GM21576 (cell line): ENCODE measurements around the gene PRODH.
"Not testable (repeated sequence)": the region's sequence is repeated elsewhere in the genome, so short reads cannot be mapped to it uniquely, and the experiment has no call there.

Experiments
- ATAC-seq: cut with Tn5 transposase; IDR thresholded peaks from one replicate; pipeline ENCODE4 v1.9.1; 2021; ENCODE audit warnings: mild to moderate bottlenecking, moderate library complexity; ENCODE audit not compliant: unreplicated experiment

Gene PRODH

DNA sequence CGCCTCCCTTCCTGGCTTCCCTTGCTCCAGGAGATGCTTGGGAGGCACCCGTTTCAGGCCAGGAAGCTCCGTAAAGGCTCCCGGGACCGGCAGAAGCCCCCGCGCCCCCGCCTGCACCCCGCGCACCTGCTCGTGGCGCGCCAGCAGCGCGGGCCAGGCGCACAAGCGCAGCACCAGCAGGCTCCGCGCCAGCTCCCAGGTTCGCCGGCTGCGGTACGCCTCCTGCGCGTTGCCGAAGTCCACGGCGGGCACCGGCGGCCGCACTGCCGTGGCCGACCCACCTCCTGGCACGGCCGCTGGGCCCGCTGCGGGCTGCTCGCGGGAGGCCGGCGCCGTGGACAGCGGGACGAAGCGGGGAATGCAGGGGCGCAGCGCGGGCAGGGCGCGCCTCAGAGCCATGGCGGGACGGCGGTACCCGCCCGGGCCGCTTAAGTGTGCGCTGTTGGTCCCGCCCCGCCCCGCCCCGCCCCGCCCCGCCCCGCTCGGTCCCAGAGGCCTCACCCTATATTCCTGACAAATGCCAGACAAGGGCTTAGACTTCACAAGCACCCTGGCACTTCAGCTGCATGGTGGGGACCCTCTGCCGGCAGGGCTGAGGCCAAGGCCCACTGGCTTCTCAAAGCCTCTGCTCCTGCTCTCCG is at the start of gene PRODH:
PRODH (minus strand) TSS at position 405 of the 641 bp plus-strand sequence; CDS start at position 399, 6 bp downstream.
- ATAC-seq, result no peak

- no peak for ATAC-seq
Observed at GRCh38 chr22:18985780-18986179, 49.7 kb upstream of the PRODH start.

- ATAC-seq, result no peak
Observed at GRCh38 chr22:18984564-18984963, 48.5 kb upstream of the PRODH start.

- ATAC-seq, result no peak
Observed at GRCh38 chr22:18983120-18983651, 47.1 kb upstream of the PRODH start.

DNA sequence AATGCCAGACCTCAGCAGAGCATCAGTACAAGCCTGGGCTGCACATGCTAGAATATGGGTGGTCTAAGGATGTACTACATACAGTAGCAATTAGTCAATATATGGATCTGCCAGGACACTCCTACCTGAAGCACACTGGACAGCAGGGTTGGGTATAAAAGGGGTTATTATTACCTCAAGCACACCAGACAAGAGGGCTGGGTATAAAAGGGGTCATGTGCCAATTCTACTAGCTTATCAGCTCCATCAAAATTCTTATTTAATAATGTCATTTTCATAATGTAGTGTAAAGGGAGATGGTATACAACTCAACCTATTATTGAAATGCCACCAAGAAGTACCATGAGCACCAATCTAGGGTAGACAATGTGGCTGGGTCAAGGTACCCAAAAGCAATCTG is 44.7 kb upstream of the PRODH start:
- ATAC-seq, result no peak

GRCh38 chr22:18979957-18980356 is 43.9 kb upstream of the PRODH start:
- ATAC-seq, result no peak

DNA sequence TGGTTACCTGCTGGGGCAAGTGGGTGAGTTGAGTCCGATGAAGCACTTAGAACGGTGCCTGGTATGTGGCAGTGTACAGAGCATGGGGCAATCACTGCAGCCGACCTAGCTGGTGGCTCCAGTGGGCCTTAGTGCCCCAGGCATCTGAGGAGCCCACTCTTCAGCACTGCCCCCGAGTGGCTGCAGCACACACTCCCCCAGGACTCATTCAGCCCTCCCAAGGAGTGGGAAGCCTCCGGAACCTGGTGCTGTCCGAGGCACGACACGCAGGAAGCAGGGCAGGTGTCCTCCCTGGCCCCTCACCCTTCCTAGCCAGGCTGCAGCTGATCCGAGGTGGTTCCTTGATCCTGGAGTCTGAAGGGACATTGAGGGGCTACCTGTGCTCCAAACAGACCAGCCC is 42.4 kb upstream of the PRODH start:
- no peak for ATAC-seq

DNA sequence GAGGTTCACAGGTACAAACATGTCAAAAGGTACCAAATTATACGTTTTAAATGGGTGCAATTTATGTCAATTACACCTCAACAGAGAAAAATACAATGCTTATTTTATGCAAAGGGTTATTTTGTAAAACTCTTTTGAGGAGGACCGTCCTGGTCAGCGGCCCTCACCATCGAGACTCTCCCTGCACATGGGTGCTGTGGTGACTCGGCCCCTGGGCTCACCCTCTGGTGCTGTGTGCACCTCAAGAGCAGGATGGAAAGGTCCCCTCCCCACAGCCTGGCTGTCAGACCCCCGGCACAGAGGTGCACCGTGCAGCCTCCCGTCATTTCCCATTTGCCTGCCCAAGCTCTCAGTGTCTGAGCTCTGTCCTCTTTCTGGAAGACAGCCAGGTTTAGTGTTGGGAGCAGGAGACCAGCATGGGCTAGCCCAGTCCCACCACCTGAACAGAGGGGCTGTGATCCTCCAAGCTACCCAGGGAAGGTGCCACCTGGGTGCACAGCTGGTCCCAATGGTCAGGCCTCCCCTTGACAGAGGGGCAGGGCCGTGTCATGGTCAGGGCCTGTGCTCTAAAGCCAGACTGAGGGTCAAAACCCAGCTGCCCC is 41.8 kb upstream of the PRODH start:
- no peak for ATAC-seq

- no peak for ATAC-seq
Observed at GRCh38 chr22:18976197-18976751, 40.2 kb upstream of the PRODH start.

DNA sequence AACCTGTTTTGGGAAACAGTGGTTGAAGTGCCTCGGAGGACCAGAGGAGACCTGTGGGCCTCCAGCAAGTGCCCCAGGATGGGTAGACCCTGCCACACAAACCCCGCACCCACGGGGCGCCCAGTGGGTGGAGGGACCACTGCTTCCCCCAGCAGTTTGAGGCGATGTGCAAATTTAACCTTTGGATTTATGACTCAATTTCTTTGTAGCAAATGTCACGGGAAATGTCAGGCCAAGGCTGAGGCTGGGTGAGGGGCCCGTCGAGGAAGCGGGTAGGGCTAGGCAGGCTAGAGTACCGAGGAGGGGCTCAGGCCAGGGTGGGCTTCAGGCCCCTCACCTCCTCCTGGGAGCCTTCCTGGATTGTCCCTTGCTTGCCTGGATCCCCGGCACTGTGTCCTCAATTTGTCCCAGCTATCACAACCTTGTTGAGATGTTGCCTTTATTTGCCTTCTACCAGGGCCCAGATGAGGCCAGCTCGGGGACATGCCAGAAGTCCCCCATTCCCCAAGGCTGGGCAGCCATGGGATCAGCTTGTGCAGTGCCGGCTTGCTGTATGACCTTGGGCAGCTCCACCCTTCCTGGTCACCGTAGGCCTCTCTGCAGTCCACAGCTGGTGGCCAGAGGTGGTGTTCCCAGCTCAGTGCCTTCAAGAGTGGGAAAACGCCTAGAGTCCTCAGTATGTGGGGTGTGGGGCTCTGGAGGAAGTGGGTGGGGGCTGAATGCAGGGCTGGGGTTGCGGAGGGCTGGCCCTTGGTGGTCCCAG is 39.5 kb upstream of the PRODH start:
- ATAC-seq, result no peak

DNA sequence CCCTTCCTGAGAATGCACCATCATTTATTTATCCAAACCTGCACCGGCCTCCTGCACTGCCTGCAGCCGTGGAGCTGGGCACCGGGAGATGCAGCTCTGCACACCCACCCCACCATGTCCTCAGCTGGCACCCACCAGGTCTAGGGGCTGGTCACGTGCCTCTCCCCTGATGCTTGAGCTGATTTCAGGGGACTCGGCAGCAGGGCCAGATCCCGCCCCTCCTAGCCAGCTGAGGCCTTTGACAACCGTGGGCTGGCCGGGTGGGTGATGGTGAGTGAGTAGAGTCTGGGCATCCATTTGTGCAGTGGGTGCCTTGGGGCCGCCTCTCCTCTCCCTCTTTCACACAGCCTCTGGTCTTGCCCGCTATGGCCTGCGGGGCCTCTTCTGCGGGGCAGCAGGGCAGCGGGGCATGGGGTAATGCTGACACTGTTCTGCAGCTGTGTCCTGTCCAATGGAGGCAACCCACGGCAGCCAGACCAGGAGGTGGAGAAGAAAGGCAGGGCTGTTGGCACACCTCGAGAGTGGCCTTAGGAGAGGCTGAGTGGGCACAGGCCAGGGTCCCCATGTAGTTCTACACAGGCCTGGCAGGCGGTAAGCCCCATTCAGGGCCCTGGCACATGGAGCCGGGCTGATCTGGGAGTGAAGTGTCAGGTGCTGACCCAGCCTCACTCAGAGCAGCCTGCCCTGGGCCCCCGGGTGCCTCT is 38.5 kb upstream of the PRODH start:
- ATAC-seq, result no peak

DNA sequence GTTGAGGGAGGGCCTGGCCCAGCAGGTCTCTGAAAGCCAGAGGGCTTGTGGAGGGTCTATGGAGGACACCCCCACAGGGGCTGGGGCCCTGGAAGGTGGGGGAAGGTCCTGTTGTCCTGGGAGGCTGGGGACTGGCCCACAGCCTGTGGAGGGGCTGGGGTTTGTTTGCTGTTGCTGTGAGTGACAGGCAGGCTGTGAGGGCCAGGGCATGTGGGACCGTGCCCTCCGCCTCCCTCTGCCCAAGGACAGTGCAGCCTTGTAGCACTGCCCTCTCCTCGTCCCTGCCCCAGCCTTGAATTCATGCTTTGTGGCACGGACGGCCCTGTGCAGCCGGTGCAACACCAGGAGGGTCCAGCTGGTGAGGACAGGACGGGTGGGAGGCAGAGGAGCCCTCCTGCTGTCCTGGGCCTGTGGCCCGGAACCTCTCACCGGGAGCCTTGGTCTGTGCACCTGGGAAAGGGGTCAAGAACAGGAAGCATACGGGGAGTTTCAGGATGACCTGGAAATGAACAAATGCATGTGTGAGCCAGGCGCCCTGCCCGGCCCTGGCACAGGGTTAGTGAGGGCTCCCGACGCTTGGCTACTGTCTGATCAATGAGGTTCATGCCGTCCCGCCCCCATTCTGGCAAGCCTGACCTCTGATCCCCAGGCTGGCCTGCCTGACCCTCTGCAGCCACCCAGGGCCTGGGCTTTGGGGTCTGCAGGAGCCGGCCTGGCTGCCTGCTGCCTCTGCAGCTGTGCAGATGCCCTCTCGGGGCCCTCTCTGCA is 37.4 kb upstream of the PRODH start:
- no peak for ATAC-seq

DNA sequence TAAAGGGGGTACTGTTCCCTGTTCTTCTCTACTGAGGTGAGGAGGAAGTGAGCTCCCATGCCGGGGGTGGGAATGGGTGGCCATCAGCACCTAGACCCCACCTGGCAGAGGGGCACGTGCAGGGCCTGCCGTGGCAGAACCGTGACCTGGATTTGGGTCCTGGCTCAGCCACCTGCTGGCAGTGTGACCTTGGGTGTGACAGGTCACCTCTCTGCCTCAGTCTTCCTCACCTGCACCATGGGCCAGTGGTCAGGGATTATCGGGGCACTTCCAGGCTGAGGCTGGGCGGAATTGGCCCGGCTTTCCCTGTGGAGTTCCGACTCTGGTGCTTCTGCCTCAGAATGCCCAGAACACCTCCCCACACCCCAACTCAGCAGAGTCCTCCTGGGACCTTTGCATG is 36.5 kb upstream of the PRODH start:
- ATAC-seq, result not testable (repeated sequence)

DNA sequence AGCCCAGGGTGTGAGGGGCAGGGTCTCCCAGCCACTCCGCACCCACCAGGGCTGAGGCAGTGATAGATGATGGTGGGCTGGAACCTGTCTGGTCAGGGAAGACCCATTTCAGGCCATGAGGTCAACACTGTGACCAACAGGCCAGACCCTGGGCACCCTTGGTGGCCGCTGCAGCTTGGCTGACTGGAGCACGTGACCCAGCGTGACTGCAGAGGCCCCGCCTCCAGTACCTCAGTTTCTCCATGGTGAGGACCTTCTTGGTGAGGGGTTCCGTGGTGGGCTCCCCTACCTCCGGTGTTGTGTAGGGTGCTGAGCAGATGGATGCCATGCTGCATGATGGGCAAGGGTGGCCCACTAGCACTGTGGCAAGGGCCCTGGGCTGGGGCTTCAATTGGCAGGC is 35.9 kb upstream of the PRODH start:
- ATAC-seq, result not testable (repeated sequence)

GRCh38 chr22:18971321-18971751 is 35.2 kb upstream of the PRODH start:
- ATAC-seq, result no peak

DNA sequence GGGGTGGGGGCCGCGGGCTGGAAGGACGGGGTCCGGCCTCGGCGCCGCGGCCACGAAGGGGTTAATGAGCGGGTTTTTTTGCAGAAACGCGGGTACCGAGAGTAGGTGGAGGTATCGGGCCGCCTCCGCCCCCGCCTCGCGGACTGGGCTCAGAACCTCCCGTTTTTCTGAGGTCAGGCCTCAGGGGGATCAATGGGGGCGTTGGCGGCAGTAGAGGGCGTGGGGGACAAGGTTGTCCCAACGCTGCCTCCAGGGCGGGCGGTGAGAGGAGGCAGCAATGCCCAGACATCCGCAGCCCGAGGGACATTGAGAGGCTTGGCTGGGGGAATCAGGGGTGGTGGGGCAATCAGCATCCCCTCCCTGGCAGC is 34.8 kb upstream of the PRODH start:
- no peak for ATAC-seq

DNA sequence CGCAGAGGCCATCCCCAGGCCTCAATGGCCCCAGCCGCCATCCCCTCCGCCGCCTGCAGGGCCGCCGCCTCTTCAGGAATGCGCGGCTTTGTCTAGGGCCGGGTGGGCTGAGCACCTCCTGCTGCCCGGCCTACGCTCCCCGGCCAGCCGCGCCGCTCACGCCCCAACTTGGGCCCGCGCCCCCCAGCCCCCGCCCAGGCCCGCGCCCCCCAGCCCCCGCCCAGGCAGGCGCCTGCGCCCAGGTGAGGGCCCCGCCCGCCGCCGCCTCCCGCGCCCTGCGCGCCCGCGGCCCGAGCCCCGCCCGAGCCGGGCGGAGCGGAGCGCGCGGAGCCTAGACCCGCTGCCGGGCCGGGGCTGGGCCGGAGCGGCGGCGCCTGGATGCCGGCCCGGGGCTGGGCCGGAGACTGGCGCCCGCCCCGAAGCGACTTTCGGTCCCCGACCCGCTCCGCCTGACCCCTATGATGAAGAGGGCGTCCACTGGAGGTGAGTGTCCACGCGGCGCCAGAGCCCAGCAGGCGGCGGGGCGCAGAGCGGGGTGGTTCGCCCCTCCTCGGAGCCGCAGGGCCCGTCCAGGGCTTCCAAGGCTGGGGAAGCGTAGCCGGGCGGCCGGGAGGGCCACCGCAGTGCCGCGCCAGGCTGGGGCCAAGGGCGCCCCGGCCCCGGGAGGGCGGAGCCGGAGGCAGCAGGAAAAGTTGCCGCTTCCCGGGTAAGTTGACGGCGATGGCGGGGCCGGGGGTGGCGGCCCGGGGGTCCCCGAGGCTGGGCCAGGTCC is 34.3 kb upstream of the PRODH start:
- no peak for ATAC-seq

DNA sequence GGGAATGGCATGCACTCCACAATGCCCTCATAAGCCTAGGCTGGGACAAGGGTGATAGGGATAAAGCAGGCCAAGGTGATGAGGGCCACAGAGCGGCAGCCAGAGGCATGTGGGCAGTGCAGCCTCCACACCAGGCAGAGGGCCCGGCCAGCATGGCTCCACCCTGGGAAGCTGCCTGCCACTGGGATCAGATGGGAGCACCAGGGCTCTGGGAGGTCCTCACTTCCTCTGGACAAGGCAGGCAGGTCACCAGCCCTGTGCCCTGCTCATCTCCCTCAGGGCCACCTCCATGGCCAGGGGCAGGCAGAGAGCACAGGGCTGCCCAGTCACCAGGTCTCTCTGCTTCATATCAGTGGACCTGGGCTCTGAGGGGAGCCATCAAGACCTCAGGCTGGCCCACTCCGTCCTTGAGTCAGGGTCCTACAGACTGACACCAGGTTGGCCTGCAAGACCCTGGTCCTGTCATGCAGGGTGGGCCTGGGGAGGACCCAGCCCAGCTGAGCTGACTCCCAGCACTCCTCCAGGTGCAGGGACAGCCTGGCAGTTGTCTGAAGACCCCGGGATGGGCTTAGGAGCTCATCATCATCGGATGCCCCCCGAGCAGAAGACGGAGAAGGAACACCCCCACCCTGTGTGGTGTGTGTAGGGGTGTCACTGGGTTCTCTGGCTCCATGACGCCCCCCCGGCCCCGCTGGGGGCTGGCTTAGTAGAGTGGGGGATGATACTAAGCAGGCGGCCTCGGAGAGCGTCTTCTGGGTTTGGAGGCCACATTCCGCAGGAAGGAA is 33.3 kb upstream of the PRODH start:
- ATAC-seq, result not testable (repeated sequence)
